Progenitor cell of endocrine pancreas (in vitro differentiated cells): ENCODE data around the gene MEGF6. TPM values are rescaled to one million over a fixed set of nuclear protein-coding genes. Genes with fewer than 3 reads are reported as not detected.
"Not testable (repeated sequence)": the region's sequence is repeated elsewhere in the genome, so short reads cannot be mapped to it uniquely, and the experiment has no call there.

Experiments
- DNase-seq: peaks from one replicate; pipeline ENCODE4 v3.0.0; 2021; ENCODE audit warnings: low spot score; ENCODE audit not compliant: unreplicated experiment
- H3K27ac Mint-ChIP-seq: 2 replicates; pipeline ENCODE4 v1.8.0; 2021; ENCODE audit warnings: mild to moderate bottlenecking, moderate library complexity, mixed read lengths
- H3K27me3 Mint-ChIP-seq: 2 replicates; pipeline ENCODE4 v1.8.0; 2021; ENCODE audit warnings: mixed read lengths
- H3K36me3 Mint-ChIP-seq: 2 replicates; pipeline ENCODE4 v1.8.0; 2022; ENCODE audit warnings: mixed read lengths; ENCODE audit not compliant: insufficient read depth
- H3K4me1 Mint-ChIP-seq: 2 replicates; pipeline ENCODE4 v1.8.0; 2021; ENCODE audit warnings: low read depth, mixed read lengths
- H3K4me3 Mint-ChIP-seq: 2 replicates; pipeline ENCODE4 v1.8.0; 2021; ENCODE audit warnings: low read depth, mild to moderate bottlenecking, moderate library complexity, mixed read lengths
- H3K9me3 Mint-ChIP-seq: 2 replicates; pipeline ENCODE4 v1.8.0; 2021; ENCODE audit warnings: low read depth, mixed read lengths
- CTCF ChIP-seq: fragments of 200-600 bp; sonication (generic); IDR thresholded peaks from one replicate; pipeline ENCODE4 v1.5.0; 2021; ENCODE audit warnings: antibody characterized with exemption, mild to moderate bottlenecking; ENCODE audit not compliant: unreplicated experiment
- total RNA-seq: library from RNA; stranded (reverse); gene quantifications from 2 replicates; pipeline ENCODE4 v1.2.1, GENCODE V29; 2021

Gene MEGF6
- total RNA-seq, 1 donor from 2014 or later: 83.8 TPM

- Mint-ChIP-seq H3K4me3 (no peak overlapping the region), H3K36me3 (peaks cover 4% of the 10 kb centered on the region), H3K27ac (no peak overlapping the region), H3K9me3 (no peaks in the 10 kb centered on the region), H3K4me1 (no peaks in the 10 kb centered on the region), H3K27me3 (no peaks in the 10 kb centered on the region)
- DNase-seq: no peak
- no peak for TF ChIP-seq CTCF
These were observed 35.3 kb downstream of the MEGF6 start for GRCh38 chr1:3575993-3576392.

DNA sequence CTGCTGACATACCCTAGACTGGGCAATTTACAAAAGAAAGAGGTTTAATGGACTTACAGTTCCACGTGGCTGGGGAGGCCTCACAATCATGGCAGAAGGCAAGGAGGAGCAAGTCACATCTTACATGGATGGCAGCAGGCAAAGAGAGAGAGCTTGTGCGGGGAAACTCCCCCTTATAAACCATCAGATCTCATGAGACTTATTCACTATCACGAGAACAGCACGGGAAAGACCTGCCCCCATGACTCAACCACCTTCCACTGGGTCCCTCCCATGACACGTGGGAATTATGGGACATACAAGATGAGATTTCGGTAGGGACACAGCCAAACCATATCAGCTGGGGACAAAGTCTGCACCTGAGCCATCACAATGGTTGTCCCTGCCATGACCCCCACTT is 35.8 kb downstream of the MEGF6 start:
- H3K27ac Mint-ChIP-seq, H3K36me3 Mint-ChIP-seq, H3K4me3 Mint-ChIP-seq, H3K9me3 Mint-ChIP-seq, H3K4me1 Mint-ChIP-seq, H3K27me3 Mint-ChIP-seq, DNase-seq: not testable (repeated sequence)

GRCh38 chr1:3573500-3573899 is 37.8 kb downstream of the MEGF6 start:
- no peak overlapping the region for H3K27ac Mint-ChIP-seq
- no peak for TF ChIP-seq CTCF

DNA sequence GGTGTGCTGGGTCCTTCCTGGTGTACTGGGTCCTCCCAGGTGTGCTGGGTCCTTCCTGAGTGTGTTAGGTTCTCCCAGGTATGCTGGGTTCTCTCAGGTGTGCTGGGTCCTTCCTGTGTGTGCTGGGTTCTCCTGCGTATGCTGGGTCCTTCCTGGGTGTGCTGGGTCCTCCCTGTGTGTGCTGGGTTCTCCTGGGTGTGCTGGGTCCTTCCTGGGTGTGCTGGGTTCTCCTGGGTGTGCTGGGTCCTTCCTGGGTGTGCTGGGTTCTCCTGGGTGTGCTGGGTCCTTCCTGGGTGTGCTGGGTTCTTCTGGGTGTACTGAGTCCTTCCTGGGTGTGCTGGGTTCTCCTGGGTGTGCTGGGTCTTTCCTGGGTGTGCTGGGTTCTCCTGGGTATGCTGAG is 38.7 kb downstream of the MEGF6 start:
- H3K9me3 Mint-ChIP-seq, DNase-seq, H3K27ac Mint-ChIP-seq, H3K27me3 Mint-ChIP-seq, H3K36me3 Mint-ChIP-seq, H3K4me3 Mint-ChIP-seq, H3K4me1 Mint-ChIP-seq: not testable (repeated sequence)

More at GRCh38 chr1:3573500-3573899, 37.8 kb downstream of the MEGF6 start:
- no peaks in the 10 kb centered on the region for H3K4me1 Mint-ChIP-seq
- H3K4me3 Mint-ChIP-seq: no peak overlapping the region
- DNase-seq: no peak
- peaks cover 4% of the 10 kb centered on the region for H3K36me3 Mint-ChIP-seq
- H3K9me3 Mint-ChIP-seq: no peaks in the 10 kb centered on the region
- H3K27me3 Mint-ChIP-seq: no peaks in the 10 kb centered on the region

DNA sequence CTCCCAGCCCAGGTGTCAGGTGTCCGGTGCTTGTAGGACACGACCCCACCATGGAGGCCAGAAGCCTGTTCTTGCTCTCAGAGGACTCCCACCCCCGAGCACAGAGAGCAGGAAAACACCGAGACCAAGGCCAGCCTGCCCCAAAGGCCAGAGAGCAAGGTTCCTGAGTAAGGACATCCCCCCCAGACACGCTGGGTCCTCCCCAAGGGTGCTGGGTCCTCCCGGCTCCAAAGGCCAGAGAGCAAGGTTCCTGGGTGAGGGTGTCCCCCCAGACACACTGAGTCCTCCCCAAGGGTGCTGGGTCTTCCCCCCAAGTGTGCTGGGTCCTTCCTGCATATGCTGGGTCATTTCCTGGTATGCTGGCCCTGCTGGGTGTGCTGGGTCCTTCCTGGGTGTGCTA is 40.0 kb downstream of the MEGF6 start:
- no peak for TF ChIP-seq CTCF
- Mint-ChIP-seq H3K4me3 (no peak overlapping the region), H3K4me1 (no peaks in the 10 kb centered on the region), H3K9me3 (no peaks in the 10 kb centered on the region), H3K27me3 (no peaks in the 10 kb centered on the region), H3K36me3 (peaks cover 3% of the 10 kb centered on the region), H3K27ac (no peak overlapping the region)
- no peak for DNase-seq

GRCh38 chr1:3570066-3570986 is 41.0 kb downstream of the MEGF6 start:
- TF ChIP-seq CTCF: no peak
- H3K9me3 Mint-ChIP-seq: no peaks in the 10 kb centered on the region
- H3K4me3 Mint-ChIP-seq: no peak overlapping the region
- H3K36me3 Mint-ChIP-seq: no peaks in the 10 kb centered on the region
- no peaks in the 10 kb centered on the region for H3K4me1 Mint-ChIP-seq
- DNase-seq: no peak
- H3K27ac Mint-ChIP-seq: no peak overlapping the region
- no peaks in the 10 kb centered on the region for H3K27me3 Mint-ChIP-seq
